ENCODE measurements around the gene TTI1.

The TTI1 gene

GRCh38 chr20:38065764-38066375 is 32.6 kb upstream of the TTI1 start:
- TF ChIP-seq CTCF (IDR thresholded peaks at IDR 0.05; ENCODE audit: low read depth, low read length) (no peak), POLR2A (IDR thresholded peaks at IDR 0.05; ENCODE audit: extremely low read depth, insufficient read length) (no peak)
- DNase-seq (ENCODE audit: low read depth), result no peak
- H3K4me3 ChIP-seq (ENCODE audit: low read depth, low read length), result no peak overlapping the region

- no peak for DNase-seq (ENCODE audit: low read depth)
- H3K4me3 ChIP-seq (ENCODE audit: low read depth, low read length), result no peak overlapping the region
- TF ChIP-seq MAX (IDR thresholded peaks at IDR 0.05; ENCODE audit: low read depth, low read length) (no peak), CTCF (IDR thresholded peaks at IDR 0.05; ENCODE audit: low read depth, low read length) (no peak), MYC (IDR thresholded peaks at IDR 0.05; ENCODE audit: low read depth, low read length) (no peak), POLR2A (IDR thresholded peaks at IDR 0.05; ENCODE audit: extremely low read depth, insufficient read length) (no peak)
These were observed 30.8 kb upstream of the TTI1 start for GRCh38 chr20:38063911-38064530.

GRCh38 chr20:38062890-38063289 is 29.6 kb upstream of the TTI1 start:
- no peak overlapping the region for H3K4me3 ChIP-seq (ENCODE audit: low read depth, low read length)
- DNase-seq (ENCODE audit: low read depth), result no peak
- TF ChIP-seq MYC (IDR thresholded peaks at IDR 0.05; ENCODE audit: low read depth, low read length), result no peak
- TF ChIP-seq CTCF (IDR thresholded peaks at IDR 0.05; ENCODE audit: low read depth, low read length), result no peak

- TF ChIP-seq MAX (IDR thresholded peaks at IDR 0.05; ENCODE audit: low read depth, low read length) (no peak), POLR2A (IDR thresholded peaks at IDR 0.05; ENCODE audit: extremely low read depth, insufficient read length) (no peak), CTCF (IDR thresholded peaks at IDR 0.05; ENCODE audit: low read depth, low read length) (no peak), MYC (IDR thresholded peaks at IDR 0.05; ENCODE audit: low read depth, low read length) (no peak)
- no peak overlapping the region for H3K4me3 ChIP-seq (ENCODE audit: low read depth, low read length)
These were observed 27.9 kb upstream of the TTI1 start for GRCh38 chr20:38061109-38061508.

GRCh38 chr20:38060536-38060935 is 27.3 kb upstream of the TTI1 start:
- DNase-seq (ENCODE audit: low read depth), result no peak
- TF ChIP-seq MYC (IDR thresholded peaks at IDR 0.05; ENCODE audit: low read depth, low read length) (no peak), CTCF (IDR thresholded peaks at IDR 0.05; ENCODE audit: low read depth, low read length) (no peak), POLR2A (IDR thresholded peaks at IDR 0.05; ENCODE audit: extremely low read depth, insufficient read length) (no peak), MAX (IDR thresholded peaks at IDR 0.05; ENCODE audit: low read depth, low read length) (no peak)
- no peak overlapping the region for H3K4me3 ChIP-seq (ENCODE audit: low read depth, low read length)

More at GRCh38 chr20:38061109-38061508, 27.9 kb upstream of the TTI1 start:
- DNase-seq (ENCODE audit: low read depth), result no peak

GRCh38 chr20:38059832-38060231 is 26.6 kb upstream of the TTI1 start:
- TF ChIP-seq POLR2A (IDR thresholded peaks at IDR 0.05; ENCODE audit: extremely low read depth, insufficient read length) (no peak), MAX (IDR thresholded peaks at IDR 0.05; ENCODE audit: low read depth, low read length) (no peak), CTCF (IDR thresholded peaks at IDR 0.05; ENCODE audit: low read depth, low read length) (no peak), MYC (IDR thresholded peaks at IDR 0.05; ENCODE audit: low read depth, low read length) (no peak)
- no peak overlapping the region for H3K4me3 ChIP-seq (ENCODE audit: low read depth, low read length)
- DNase-seq (ENCODE audit: low read depth), result no peak
